HepG2 (cell line): ENCODE data around the gene UBE2G2. TPM values are rescaled to one million over a fixed set of nuclear protein-coding genes. Genes with fewer than 3 reads are reported as not detected.

Experiments used
- DNMT1 ChIP-seq: sonication (generic); formaldehyde crosslinking; IDR thresholded peaks from 2 replicates; pipeline ENCODE4 v1.5.1; 2020; ENCODE audit warnings: mild to moderate bottlenecking, missing genetic modification reagents
- EP300 ChIP-seq, 3 experiments: sonication (generic) in 1 of 3; formaldehyde crosslinking in 1 of 3; IDR thresholded peaks; 2 replicates each; pipeline versions ENCODE4 v1.5.1 to v1.6.1; 2011 to 2020; ENCODE audit warnings: low read depth in 2 of 3, low read length in 2 of 3, borderline replicate concordance in 1 of 3, improper control_type of control experiment in 1 of 3, mild to moderate bottlenecking in 1 of 3, missing genetic modification reagents in 1 of 3, moderate library complexity in 1 of 3
- HES4 ChIP-seq: sonication (generic); formaldehyde crosslinking; IDR thresholded peaks from 2 replicates; pipeline ENCODE4 v1.9.0; 2021; ENCODE audit warnings: mild to moderate bottlenecking, missing genetic modification reagents, borderline replicate concordance
- HIC2 ChIP-seq: sonication (generic); formaldehyde crosslinking; IDR thresholded peaks from 2 replicates; pipeline ENCODE4 v1.9.0; 2022; ENCODE audit warnings: low read depth, missing genetic modification reagents
- HINFP ChIP-seq: sonication (generic); formaldehyde crosslinking; IDR thresholded peaks from 2 replicates; pipeline ENCODE4 v1.4.0; 2020; ENCODE audit warnings: low read depth, mild to moderate bottlenecking, missing genetic modification reagents
- KLF16 ChIP-seq, 2 experiments: sonication (generic) in 1 of 2; formaldehyde crosslinking in 1 of 2; IDR thresholded peaks; 2 replicates each; pipeline versions ENCODE4 v1.6.1 to v1.8.0; 2016 to 2023; ENCODE audit warnings: missing genetic modification reagents in 2 of 2, missing compliant biosample characterization in 1 of 2
- NBN ChIP-seq: fragments of 450-650 bp; conservative IDR thresholded peaks from 2 replicates; pipeline ENCODE4 v1.6.1; 2017
- NFATC3 ChIP-seq: sonication (generic); formaldehyde crosslinking; IDR thresholded peaks from 2 replicates; pipeline ENCODE4 v1.5.1; 2020; ENCODE audit warnings: mild to moderate bottlenecking, missing genetic modification reagents
- NFYB ChIP-seq: sonication (generic); formaldehyde crosslinking; IDR thresholded peaks from 2 replicates; pipeline ENCODE4 v1.4.0; 2020; ENCODE audit warnings: missing genetic modification reagents
- NKX3-1 ChIP-seq: sonication (generic); formaldehyde crosslinking; IDR thresholded peaks from 2 replicates; pipeline ENCODE4 v1.5.0; 2020; ENCODE audit warnings: missing genetic modification reagents
- PHF8 ChIP-seq: sonication (generic); formaldehyde crosslinking; IDR thresholded peaks from 2 replicates; pipeline ENCODE4 v1.5.0; 2020; ENCODE audit warnings: missing genetic modification reagents
- RFXAP ChIP-seq: sonication (generic); formaldehyde crosslinking; IDR thresholded peaks from 2 replicates; pipeline ENCODE4 v1.4.0; 2020; ENCODE audit warnings: missing genetic modification reagents, borderline replicate concordance
- SCMH1 ChIP-seq: sonication (generic); formaldehyde crosslinking; IDR thresholded peaks from 2 replicates; pipeline ENCODE4 v1.9.0; 2021; ENCODE audit warnings: missing genetic modification reagents, mild to moderate bottlenecking, borderline replicate concordance
- SMAD3 ChIP-seq: sonication (generic); formaldehyde crosslinking; IDR thresholded peaks from 2 replicates; pipeline ENCODE4 v1.4.0; 2020; ENCODE audit warnings: missing genetic modification reagents
- TCF12 ChIP-seq, 2 experiments: fragments of 450-650 bp in 1 of 2; sonication (generic) in 1 of 2; formaldehyde crosslinking in 1 of 2; IDR thresholded peaks; 2 replicates each; pipeline versions ENCODE4 v1.6.1 to v1.8.0; 2017 to 2022; ENCODE audit warnings: antibody characterized with exemption in 1 of 2, mild to moderate bottlenecking in 1 of 2, missing genetic modification reagents in 1 of 2, moderate library complexity in 1 of 2
- TERF1 ChIP-seq: sonication (generic); formaldehyde crosslinking; IDR thresholded peaks from 2 replicates; pipeline ENCODE4 v1.8.0; 2022; ENCODE audit warnings: mild to moderate bottlenecking, missing genetic modification reagents, moderate library complexity
- TRIM22 ChIP-seq: fragments of 450-650 bp; IDR thresholded peaks from 2 replicates; pipeline ENCODE4 v1.6.1; 2017
- ZFX ChIP-seq: sonication (generic); formaldehyde crosslinking; IDR thresholded peaks from 2 replicates; pipeline ENCODE4 v1.4.0; 2020; ENCODE audit warnings: mild to moderate bottlenecking, low read depth, missing genetic modification reagents, moderate library complexity
- ZNF232 ChIP-seq: sonication (generic); formaldehyde crosslinking; IDR thresholded peaks from 2 replicates; pipeline ENCODE4 v1.4.0; 2020; ENCODE audit warnings: missing genetic modification reagents, borderline replicate concordance
- ZNF382 ChIP-seq: sonication (generic); formaldehyde crosslinking; IDR thresholded peaks from 2 replicates; pipeline ENCODE4 v1.5.0; 2020; ENCODE audit warnings: missing genetic modification reagents, mild to moderate bottlenecking, borderline replicate concordance
- ZNF549 ChIP-seq: sonication (generic); formaldehyde crosslinking; IDR thresholded peaks from 2 replicates; pipeline ENCODE4 v1.5.0; 2020; ENCODE audit warnings: missing genetic modification reagents
- ZNF569 ChIP-seq: sonication (generic); formaldehyde crosslinking; IDR thresholded peaks from 2 replicates; pipeline ENCODE4 v1.5.0; 2020; ENCODE audit warnings: mild to moderate bottlenecking, missing genetic modification reagents, moderate library complexity, borderline replicate concordance
- ZNF589 ChIP-seq: sonication (generic); formaldehyde crosslinking; conservative IDR thresholded peaks from 2 replicates; pipeline ENCODE4 v1.8.0; 2022; ENCODE audit warnings: mild to moderate bottlenecking, moderate library complexity, missing genetic modification reagents
- ZNF777 ChIP-seq: sonication (generic); formaldehyde crosslinking; IDR thresholded peaks from 2 replicates; pipeline ENCODE4 v1.4.0; 2020; ENCODE audit warnings: missing genetic modification reagents
- ZSCAN30 ChIP-seq: sonication (generic); formaldehyde crosslinking; IDR thresholded peaks from 2 replicates; pipeline ENCODE4 v1.5.0; 2020; ENCODE audit warnings: mild to moderate bottlenecking, missing genetic modification reagents
- polyA plus RNA-seq, 8 experiments: library from polyadenylated mRNA; depleted of rRNA in 3 of 8; stranded (reverse) in 7 of 8; unstranded in 1 of 8; fragments of >200 nt; fragmentation: Illumina TruSeq in 4 of 8; extraction: Trizol in 4 of 8; gene quantifications; 2 replicates each; pipeline versions ENCODE4 v1.2.1 to v1.2.3, GENCODE V29; 2011 to 2016; ENCODE audit warnings: low read depth in 4 of 8, missing spikeins in 1 of 8, mixed read lengths in 1 of 8; ENCODE audit not compliant: insufficient read depth in 1 of 8
- total RNA-seq, 5 experiments: library from RNA; depleted of rRNA; stranded (reverse); fragments of >200 nt; fragmentation: Illumina TruSeq; extraction: Trizol; gene quantifications; 2 replicates each; pipeline ENCODE4 v1.2.3, GENCODE V29; 2016; ENCODE audit warnings: low read depth in 1 of 5

Gene UBE2G2
- total and polyA plus RNA-seq, 2 of the 13 experiments (the other 11 are each of a cell fraction or from before 2014, with no cell fraction given): 55.4 to 92.0 TPM

DNA sequence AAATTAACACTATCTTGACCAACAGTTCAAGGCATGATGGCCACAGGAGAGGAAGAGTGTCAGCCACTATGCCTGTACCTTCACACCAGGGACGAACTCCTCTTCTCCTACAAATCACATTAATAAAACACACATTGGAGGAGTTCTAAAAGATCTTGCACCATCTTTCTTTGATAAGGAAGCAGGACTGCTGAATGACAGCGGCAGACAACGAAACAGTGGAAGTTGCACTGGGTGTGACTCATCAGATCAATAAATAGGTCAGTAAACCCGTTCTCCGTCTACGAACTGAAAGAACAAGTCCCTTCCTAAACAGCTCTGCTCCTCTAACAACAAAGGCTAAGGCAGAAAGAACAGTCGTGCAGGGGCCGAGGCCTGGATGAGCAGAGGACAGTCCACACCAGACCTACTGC, 23.1 kb downstream of the UBE2G2 start (continued):
- no peak for TF ChIP-seq NBN
- TF ChIP-seq SMAD3: peak; percentile 80
- no peak for TF ChIP-seq ZNF569 (CRISPR knock-in tag)
- TF ChIP-seq NFATC3 (CRISPR knock-in tag): no peak
- no peak for TF ChIP-seq ZNF589 (CRISPR knock-in tag)
- no peak for TF ChIP-seq HIC2
- TF ChIP-seq TRIM22: no peak
- no peak for TF ChIP-seq NKX3-1 (CRISPR knock-in tag)
- TF ChIP-seq KLF16 (CRISPR knock-in tag; IDR thresholded peaks at IDR 0.05): 0 out of 4 replicates have a peak, but pooled peaks of 1 of the 2 experiments have one; percentile 41
- no peak for TF ChIP-seq HINFP
- TF ChIP-seq TCF12 (IDR thresholded peaks at IDR 0.05): no peak
- no peak for TF ChIP-seq TCF12 (CRISPR knock-in tag; IDR thresholded peaks at IDR 0.05)
- no peak for TF ChIP-seq ZSCAN30 (CRISPR knock-in tag)
- peak; percentile 59; the same call in 1 of the 2 replicates for TF ChIP-seq ZFX (CRISPR knock-in tag)
- no peak for TF ChIP-seq ZNF777 (CRISPR knock-in tag)
- peak in 1 of 2 experiments; percentile 37; a peak in 1 of 4 replicates for TF ChIP-seq EP300 (IDR thresholded peaks at IDR 0.05; ENCODE audit: low read depth in 2 of 2, low read length in 2 of 2)
- TF ChIP-seq EP300 (CRISPR knock-in tag; IDR thresholded peaks at IDR 0.05; ENCODE audit: borderline replicate concordance): no peak
- TF ChIP-seq ZNF549 (CRISPR knock-in tag): no peak
- no peak for TF ChIP-seq SCMH1 (CRISPR knock-in tag)
- TF ChIP-seq ZNF382: no peak
- TF ChIP-seq NFYB (CRISPR knock-in tag): no peak
- no peak for TF ChIP-seq TERF1 (CRISPR knock-in tag)
- TF ChIP-seq DNMT1 (CRISPR knock-in tag): no peak
- no peak for TF ChIP-seq ZNF232 (CRISPR knock-in tag)
- no peak for TF ChIP-seq PHF8
- TF ChIP-seq HES4 (CRISPR knock-in tag): no peak
- TF ChIP-seq RFXAP (CRISPR knock-in tag): no peak
